Measurements from ENCODE around the gene MAGEA9B.

GRCh38 chrX:149541521-149542047, 45.7 kb downstream of the MAGEA9B start:
- TF ChIP-seq EZH2 (IDR thresholded peaks at IDR 0.05; ENCODE audit: low read length, unreplicated experiment) (no peak), CTCF (conservative IDR thresholded peaks at IDR 0.05; ENCODE audit: low read depth, low read length) (no peak)

All from PC-3 (cell line).